Prostate gland (tissue), 2 donors: ENCODE results near the gene EVI5. TPM values are rescaled to one million over a fixed set of nuclear protein-coding genes. Genes with fewer than 3 reads are reported as not detected.

Experiments
- DNase-seq: peaks from one replicate; pipeline ENCODE4 v3.0.0-alpha.2; 2019; ENCODE audit warnings: low spot score
- H3K27ac ChIP-seq, 2 donors: fragments of 200-600 bp; sonication (generic); 2 replicates each; pipeline ENCODE4 v1.5.1; 2017 to 2019
- H3K27me3 ChIP-seq: fragments of 200-600 bp; sonication (generic); replicated peaks from 2 replicates; pipeline ENCODE4 v1.5.1; 2019; ENCODE audit not compliant: insufficient read depth
- H3K36me3 ChIP-seq, 2 donors: fragments of 200-600 bp; sonication (generic); 1 replicate in 1 of 2; 2 replicates in 1 of 2; pipeline versions ENCODE4 v1.5.1 to v1.8.1; 2017 to 2019
- H3K4me1 ChIP-seq: fragments of 200-600 bp; sonication (generic); replicated peaks from 2 replicates; pipeline ENCODE4 v1.5.1; 2019
- H3K4me3 ChIP-seq, 2 donors: fragments of 200-600 bp; sonication (generic); 2 replicates each; pipeline ENCODE4 v1.5.1; 2017 to 2019
- H3K9me3 ChIP-seq: fragments of 200-600 bp; sonication (generic); 2 replicates; pipeline ENCODE4 v1.5.1; 2017
- POLR2A ChIP-seq: fragments of 450-650 bp; IDR thresholded peaks from one replicate; pipeline ENCODE4 v1.6.1; 2016; ENCODE audit warnings: antibody characterized with exemption, mild to moderate bottlenecking
- POLR2AphosphoS5 ChIP-seq: sonication (generic); formaldehyde crosslinking; IDR thresholded peaks from one replicate; pipeline ENCODE4 v1.6.1; 2017; ENCODE audit warnings: antibody characterized with exemption
- WGBS: methylation state at CpG from one replicate; pipeline ENCODE4 v1.1.5; 2018; 5-methylcytosine and 5-hydroxymethylcytosine counted together
- intact Hi-C: fragments of 100-400 bp; cut with DNase I; formaldehyde crosslinking; loops from one replicate; pipeline ENCODE4 v1.14.2; 2022
- total RNA-seq, 2 donors: library from RNA; depleted of rRNA; stranded (reverse); fragments of >200 nt; gene quantifications; one replicate each; pipeline ENCODE4 v1.1.0, GENCODE V29; 2016
- TF ChIP-seq, protein P1 (sequence below), 4 experiments: fragments of 200-600 bp in 2 of 4; fragments of 450-650 bp in 2 of 4; sonication (generic) in 2 of 4; IDR thresholded peaks; 1 replicate in 3 of 4; 2 replicates in 1 of 4; pipeline ENCODE4 v1.5.1; 2016 to 2019; ENCODE audit warnings: antibody characterized with exemption in 4 of 4, mild to moderate bottlenecking in 2 of 4, moderate library complexity in 2 of 4

Gene EVI5
- total RNA-seq, 2 donors from 2014 or later = 22.2 to 38.6 TPM

DNA sequence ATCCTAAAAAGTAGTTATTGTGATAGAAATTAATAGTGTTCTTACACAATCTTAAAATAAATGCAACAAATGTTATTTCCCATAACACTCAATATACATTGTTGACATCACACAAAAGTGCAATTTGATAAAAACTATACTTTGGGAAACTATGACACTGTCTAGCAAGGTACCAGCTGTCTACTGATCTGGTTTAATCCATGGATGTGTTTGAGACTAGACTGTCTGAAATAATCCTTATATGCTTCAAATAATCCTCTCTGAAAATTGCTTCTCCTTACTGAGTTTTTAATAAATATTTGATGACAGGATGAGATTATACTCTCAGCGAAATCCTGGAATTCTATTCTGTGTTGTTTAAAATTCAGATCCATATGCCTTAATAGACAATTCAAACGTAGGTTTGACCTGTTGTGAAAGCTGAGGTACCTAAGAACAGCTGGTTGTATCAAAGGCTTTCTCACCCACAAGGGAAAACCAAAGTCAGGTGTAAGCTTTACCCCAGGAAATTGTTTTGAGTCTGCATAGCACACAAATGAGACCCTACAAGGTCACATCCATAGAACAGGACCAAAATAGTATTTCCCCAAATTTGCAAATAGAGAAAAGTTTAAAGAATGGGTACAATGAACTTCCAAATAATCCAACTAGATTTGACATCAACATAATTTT is 289.4 kb downstream of the EVI5 start:
- H3K27ac ChIP-seq = no peak overlapping the region
- no peak for TF ChIP-seq POLR2A
- no peak for TF ChIP-seq POLR2AphosphoS5
- TF ChIP-seq, protein P1, sequence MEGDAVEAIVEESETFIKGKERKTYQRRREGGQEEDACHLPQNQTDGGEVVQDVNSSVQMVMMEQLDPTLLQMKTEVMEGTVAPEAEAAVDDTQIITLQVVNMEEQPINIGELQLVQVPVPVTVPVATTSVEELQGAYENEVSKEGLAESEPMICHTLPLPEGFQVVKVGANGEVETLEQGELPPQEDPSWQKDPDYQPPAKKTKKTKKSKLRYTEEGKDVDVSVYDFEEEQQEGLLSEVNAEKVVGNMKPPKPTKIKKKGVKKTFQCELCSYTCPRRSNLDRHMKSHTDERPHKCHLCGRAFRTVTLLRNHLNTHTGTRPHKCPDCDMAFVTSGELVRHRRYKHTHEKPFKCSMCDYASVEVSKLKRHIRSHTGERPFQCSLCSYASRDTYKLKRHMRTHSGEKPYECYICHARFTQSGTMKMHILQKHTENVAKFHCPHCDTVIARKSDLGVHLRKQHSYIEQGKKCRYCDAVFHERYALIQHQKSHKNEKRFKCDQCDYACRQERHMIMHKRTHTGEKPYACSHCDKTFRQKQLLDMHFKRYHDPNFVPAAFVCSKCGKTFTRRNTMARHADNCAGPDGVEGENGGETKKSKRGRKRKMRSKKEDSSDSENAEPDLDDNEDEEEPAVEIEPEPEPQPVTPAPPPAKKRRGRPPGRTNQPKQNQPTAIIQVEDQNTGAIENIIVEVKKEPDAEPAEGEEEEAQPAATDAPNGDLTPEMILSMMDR (IDR thresholded peaks at IDR 0.05) = no peak
- H3K4me3 ChIP-seq = no peak overlapping the region
- intact Hi-C loops = no loop called here
- DNase-seq = no peak
- H3K4me1 ChIP-seq = no peaks in the 10 kb centered on the region
- 69% methylated on average over 2 of the region's 2 CpGs for WGBS
- no peaks in the 10 kb centered on the region for H3K9me3 ChIP-seq
- no peaks in the 10 kb centered on the region for H3K36me3 ChIP-seq
- no peaks in the 10 kb centered on the region for H3K27me3 ChIP-seq

DNA sequence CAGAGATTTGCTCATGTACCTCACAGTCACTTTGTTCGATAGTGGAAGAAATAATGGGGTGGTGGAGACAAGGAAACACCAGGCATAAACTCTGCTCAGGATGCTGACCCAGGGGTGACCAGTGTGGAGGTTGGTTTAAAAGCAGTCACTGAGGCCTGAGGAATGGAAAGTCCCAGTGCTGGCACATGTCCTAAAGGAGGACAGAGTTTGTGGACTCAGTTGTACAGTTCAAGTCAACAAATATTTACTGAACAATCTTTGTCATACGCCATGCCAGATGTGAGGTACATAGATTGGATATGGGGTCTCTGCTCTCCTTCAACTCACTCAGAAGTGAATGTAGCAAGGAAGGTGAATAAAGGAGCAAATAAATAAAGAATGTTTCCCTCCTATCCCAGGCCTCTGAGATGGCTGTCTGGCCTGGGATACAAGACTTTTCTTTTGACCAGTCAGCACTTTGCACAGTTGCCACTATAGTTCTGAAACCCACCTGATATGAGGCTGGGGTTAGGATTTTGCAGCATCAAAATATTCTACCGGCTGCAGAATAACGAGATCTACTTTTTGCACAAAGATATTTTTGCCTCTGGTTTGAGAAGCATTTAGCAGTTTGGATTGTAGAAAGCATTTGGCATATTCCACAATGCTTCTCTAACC is 290.3 kb downstream of the EVI5 start:
- Histone ChIP-seq H3K27ac (no peak overlapping the region), H3K36me3 (no peaks in the 10 kb centered on the region), H3K27me3 (no peaks in the 10 kb centered on the region), H3K9me3 (no peaks in the 10 kb centered on the region), H3K4me1 (no peaks in the 10 kb centered on the region), H3K4me3 (no peak overlapping the region)
- no peak for DNase-seq
- WGBS = 85% methylated on average over 4 of the region's 4 CpGs
- TF ChIP-seq POLR2AphosphoS5 (no peak), POLR2A (no peak)
- TF ChIP-seq, protein P1 (IDR thresholded peaks at IDR 0.05) = no peak
- intact Hi-C loops = no loop called here

DNA sequence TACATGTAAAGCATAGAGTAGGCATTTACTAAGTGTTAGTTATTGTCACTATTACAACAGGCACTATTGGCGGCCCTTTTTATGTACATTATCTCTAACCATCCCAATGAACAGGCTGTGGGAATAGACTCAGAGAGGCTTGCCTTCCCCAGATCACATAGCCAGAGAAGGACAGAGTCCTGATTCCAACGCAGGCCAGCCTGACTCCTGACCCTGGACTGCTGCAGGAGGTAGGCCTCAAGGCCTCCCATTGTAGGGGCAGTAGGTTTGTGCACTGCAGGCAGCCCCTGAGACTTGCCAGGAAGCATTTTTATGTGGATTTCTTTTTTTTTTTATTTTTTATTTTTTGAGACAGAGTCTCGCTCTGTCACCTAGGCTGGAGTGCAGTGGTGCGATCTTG is 291.8 kb downstream of the EVI5 start:
- H3K4me1 ChIP-seq = no peaks in the 10 kb centered on the region
- H3K4me3 ChIP-seq = no peak overlapping the region
- no peaks in the 10 kb centered on the region for H3K36me3 ChIP-seq
- H3K27me3 ChIP-seq = no peaks in the 10 kb centered on the region
- WGBS = 97% methylated on average over 4 of the region's 4 CpGs
- no peak overlapping the region for H3K27ac ChIP-seq
- DNase-seq = no peak
- intact Hi-C loops = no loop called here
- no peak for TF ChIP-seq POLR2AphosphoS5
- TF ChIP-seq, protein P1 (IDR thresholded peaks at IDR 0.05) = no peak
- TF ChIP-seq POLR2A = no peak
- H3K9me3 ChIP-seq = no peaks in the 10 kb centered on the region

DNA sequence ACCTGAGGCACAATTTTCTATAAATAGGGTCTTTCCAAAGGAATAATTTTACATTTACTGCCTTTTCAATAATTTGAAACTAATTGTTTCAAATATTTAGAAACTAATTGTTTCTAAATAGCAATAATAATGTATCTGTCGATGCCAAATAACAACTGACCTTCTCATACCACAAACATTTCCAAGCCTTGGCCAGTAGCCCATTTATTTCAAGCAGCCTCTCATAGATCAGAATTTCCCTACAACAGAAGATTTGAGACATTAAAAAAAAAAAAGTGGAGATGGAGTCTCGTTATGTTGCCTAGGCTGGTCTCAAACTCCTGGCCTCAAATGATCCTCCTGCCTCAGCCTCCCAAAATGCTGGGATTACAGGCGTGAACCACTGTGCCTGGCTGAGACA is 296.1 kb downstream of the EVI5 start:
- no peaks in the 10 kb centered on the region for H3K36me3 ChIP-seq
- H3K27me3 ChIP-seq = peaks cover 21% of the 10 kb centered on the region

More for the DNA sequence above, 296.1 kb downstream of the EVI5 start:
- 70% methylated on average over 3 of the region's 3 CpGs for WGBS
- H3K4me1 ChIP-seq = peaks cover 17% of the 10 kb centered on the region
- no peak overlapping the region for H3K4me3 ChIP-seq
- no peak for DNase-seq
- intact Hi-C loops = no loop called here
- no peak overlapping the region for H3K27ac ChIP-seq
- no peaks in the 10 kb centered on the region for H3K9me3 ChIP-seq
- TF ChIP-seq POLR2A (no peak), POLR2AphosphoS5 (no peak)
- TF ChIP-seq, protein P1 (IDR thresholded peaks at IDR 0.05) = no peak
